ENCODE measurements around the gene ALDH3B2. TPM values are rescaled to one million over a fixed set of nuclear protein-coding genes. Genes with fewer than 3 reads are reported as not detected.
"Not testable (repeated sequence)": the region's sequence is repeated elsewhere in the genome, so short reads cannot be mapped to it uniquely, and the experiment has no call there.

Gene ALDH3B2
- 0.11 TPM for polyA plus RNA-seq (2013, experiment 1 of 2)
- polyA plus RNA-seq (2013, experiment 2 of 2) = 0.15 TPM

GRCh38 chr11:67674442-67674871, at the start of gene ALDH3B2:
TSS of gene ALDH3B2 (minus strand) at chr11:67674623. CDS start at chr11:67666935, 7,688 bp downstream.
- peak; percentile 72 for DNase-seq
- Histone ChIP-seq H3K27me3 (ENCODE audit: insufficient read depth, low read length, poor library complexity) (no peaks in the 10 kb centered on the region), H2AK5ac (ENCODE audit: low read length) (no peak within 1 kb of the TSS), H2BK5ac (ENCODE audit: low read length) (no peak within 1 kb of the TSS), H3K27ac (ENCODE audit: low read depth, low read length) (no peak within 1 kb of the TSS), H2BK15ac (replicated peaks; ENCODE audit: low read depth) (no peak within 1 kb of the TSS), H4K8ac (ENCODE audit: low read depth, low read length) (no peak within 1 kb of the TSS), H3K4ac (ENCODE audit: low read depth, low read length) (no peak within 1 kb of the TSS), H3K56ac (ENCODE audit: low read length) (peak within 1 kb of the TSS; percentile 30), H3K4me2 (ENCODE audit: low read length) (no peak within 1 kb of the TSS), H3K79me1 (ENCODE audit: low read length) (no peaks in the 10 kb centered on the region), H3K4me1 (ENCODE audit: control insufficient read depth, low read depth, low read length) (no peaks in the 10 kb centered on the region), H2BK120ac (ENCODE audit: low read depth, low read length) (no peak within 1 kb of the TSS), H3K79me2 (ENCODE audit: control insufficient read depth, insufficient read depth, low read length) (no peaks in the 10 kb centered on the region), H3K18ac (ENCODE audit: low read length) (no peak within 1 kb of the TSS), H3K4me3 (ENCODE audit: low read length) (no peak within 1 kb of the TSS), H4K5ac (ENCODE audit: low read length) (no peak within 1 kb of the TSS), H3K23ac (ENCODE audit: low read length) (no peak within 1 kb of the TSS), H3K36me3 (ENCODE audit: control insufficient read depth, insufficient read depth, low read length) (no peaks in the 10 kb centered on the region), H3K9ac (ENCODE audit: low read length) (no peak within 1 kb of the TSS)
- no CpG with 5 or more reads among the region's 8 CpGs for WGBS (ENCODE audit: extremely low coverage, insufficient coverage, low lambda C conversion rate)

GRCh38 chr11:67723036-67723435, 48.6 kb upstream of the ALDH3B2 start:
- H3K4ac ChIP-seq (ENCODE audit: low read depth, low read length) = not testable (repeated sequence)

GRCh38 chr11:67716226-67716625, 41.8 kb upstream of the ALDH3B2 start:
- not testable (repeated sequence) for H2BK15ac ChIP-seq (replicated peaks; ENCODE audit: low read depth); H3K27ac ChIP-seq (ENCODE audit: low read depth, low read length); H3K4me2 ChIP-seq (ENCODE audit: low read length); H2BK120ac ChIP-seq (ENCODE audit: low read depth, low read length); H4K8ac ChIP-seq (ENCODE audit: low read depth, low read length); H3K4me3 ChIP-seq (ENCODE audit: low read length); H2AK5ac ChIP-seq (ENCODE audit: low read length); H3K23ac ChIP-seq (ENCODE audit: low read length); H4K5ac ChIP-seq (ENCODE audit: low read length); H3K4me1 ChIP-seq (ENCODE audit: control insufficient read depth, low read depth, low read length); H3K36me3 ChIP-seq (ENCODE audit: control insufficient read depth, insufficient read depth, low read length); H3K27me3 ChIP-seq (ENCODE audit: insufficient read depth, low read length, poor library complexity); H3K56ac ChIP-seq (ENCODE audit: low read length); H3K4ac ChIP-seq (ENCODE audit: low read depth, low read length); H3K79me2 ChIP-seq (ENCODE audit: control insufficient read depth, insufficient read depth, low read length); H3K9ac ChIP-seq (ENCODE audit: low read length); H3K18ac ChIP-seq (ENCODE audit: low read length); H3K79me1 ChIP-seq (ENCODE audit: low read length); H2BK5ac ChIP-seq (ENCODE audit: low read length); DNase-seq
- no CpG with 5 or more reads among the region's 7 CpGs for WGBS (ENCODE audit: extremely low coverage, insufficient coverage, low lambda C conversion rate)

More at GRCh38 chr11:67723036-67723435, 48.6 kb upstream of the ALDH3B2 start:
- not testable (repeated sequence) for H3K4me3 ChIP-seq (ENCODE audit: low read length); H4K8ac ChIP-seq (ENCODE audit: low read depth, low read length); H3K4me2 ChIP-seq (ENCODE audit: low read length); H3K36me3 ChIP-seq (ENCODE audit: control insufficient read depth, insufficient read depth, low read length); H3K27me3 ChIP-seq (ENCODE audit: insufficient read depth, low read length, poor library complexity); H3K27ac ChIP-seq (ENCODE audit: low read depth, low read length); H2AK5ac ChIP-seq (ENCODE audit: low read length); H3K4me1 ChIP-seq (ENCODE audit: control insufficient read depth, low read depth, low read length); H3K9ac ChIP-seq (ENCODE audit: low read length); H2BK5ac ChIP-seq (ENCODE audit: low read length); H4K5ac ChIP-seq (ENCODE audit: low read length); H3K23ac ChIP-seq (ENCODE audit: low read length); H3K79me2 ChIP-seq (ENCODE audit: control insufficient read depth, insufficient read depth, low read length); H2BK120ac ChIP-seq (ENCODE audit: low read depth, low read length); DNase-seq; H2BK15ac ChIP-seq (replicated peaks; ENCODE audit: low read depth); H3K56ac ChIP-seq (ENCODE audit: low read length); H3K79me1 ChIP-seq (ENCODE audit: low read length); H3K18ac ChIP-seq (ENCODE audit: low read length)
- WGBS (ENCODE audit: extremely low coverage, insufficient coverage, low lambda C conversion rate) = no CpG with 5 or more reads among the region's 9 CpGs

- not testable (repeated sequence) for H4K5ac ChIP-seq (ENCODE audit: low read length); H3K79me1 ChIP-seq (ENCODE audit: low read length); H4K8ac ChIP-seq (ENCODE audit: low read depth, low read length); DNase-seq; H3K4me3 ChIP-seq (ENCODE audit: low read length); H3K79me2 ChIP-seq (ENCODE audit: control insufficient read depth, insufficient read depth, low read length); H3K9ac ChIP-seq (ENCODE audit: low read length); H2BK120ac ChIP-seq (ENCODE audit: low read depth, low read length); H2BK15ac ChIP-seq (replicated peaks; ENCODE audit: low read depth); H3K4me1 ChIP-seq (ENCODE audit: control insufficient read depth, low read depth, low read length); H3K36me3 ChIP-seq (ENCODE audit: control insufficient read depth, insufficient read depth, low read length); H2AK5ac ChIP-seq (ENCODE audit: low read length); H3K27me3 ChIP-seq (ENCODE audit: insufficient read depth, low read length, poor library complexity); H3K23ac ChIP-seq (ENCODE audit: low read length); H2BK5ac ChIP-seq (ENCODE audit: low read length); H3K4me2 ChIP-seq (ENCODE audit: low read length); H3K27ac ChIP-seq (ENCODE audit: low read depth, low read length); H3K18ac ChIP-seq (ENCODE audit: low read length); H3K56ac ChIP-seq (ENCODE audit: low read length)
- peak overlapping the region; percentile 76 for H3K4ac ChIP-seq (ENCODE audit: low read depth, low read length)
- WGBS (ENCODE audit: extremely low coverage, insufficient coverage, low lambda C conversion rate) = no CpG with 5 or more reads among the region's 17 CpGs
These were observed 41.4 kb upstream of the ALDH3B2 start for GRCh38 chr11:67715801-67716200.

DNA sequence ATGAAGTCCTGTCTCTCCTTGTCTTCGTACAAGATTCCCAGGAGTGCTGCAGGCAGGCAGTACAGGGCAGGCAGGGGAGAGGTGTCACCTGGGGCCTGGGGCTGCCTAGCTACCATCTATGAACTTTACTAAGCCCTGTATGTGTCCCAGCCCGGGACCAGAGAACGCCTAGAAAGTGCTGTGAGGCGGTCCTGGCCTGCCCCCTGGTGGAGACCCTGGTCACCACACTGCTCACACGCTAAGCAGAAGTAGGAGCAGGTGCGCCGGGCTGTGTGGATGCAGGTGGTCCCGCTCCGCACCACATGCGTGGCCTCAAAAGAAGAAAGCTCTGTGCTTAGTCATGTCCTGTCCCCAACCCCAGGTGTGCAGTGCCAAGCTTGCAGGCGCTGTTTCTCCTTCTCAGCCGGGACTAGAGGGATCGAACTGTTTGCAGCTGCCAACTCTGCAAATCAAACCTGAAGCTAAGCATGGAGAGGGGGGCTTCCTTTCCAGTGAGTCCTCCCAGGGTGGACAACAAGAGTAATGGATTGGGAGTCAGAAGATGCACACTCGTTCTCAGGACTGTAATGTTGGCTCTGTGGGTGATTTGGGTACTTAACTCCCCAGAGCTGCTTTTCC, 39.6 kb upstream of the ALDH3B2 start:
- H2AK5ac ChIP-seq (ENCODE audit: low read length); H4K8ac ChIP-seq (ENCODE audit: low read depth, low read length); H3K27ac ChIP-seq (ENCODE audit: low read depth, low read length); H3K18ac ChIP-seq (ENCODE audit: low read length); H3K4me3 ChIP-seq (ENCODE audit: low read length); H3K79me2 ChIP-seq (ENCODE audit: control insufficient read depth, insufficient read depth, low read length); H3K23ac ChIP-seq (ENCODE audit: low read length); H3K79me1 ChIP-seq (ENCODE audit: low read length); H2BK15ac ChIP-seq (replicated peaks; ENCODE audit: low read depth); H3K27me3 ChIP-seq (ENCODE audit: insufficient read depth, low read length, poor library complexity); DNase-seq; H3K4me1 ChIP-seq (ENCODE audit: control insufficient read depth, low read depth, low read length); H2BK5ac ChIP-seq (ENCODE audit: low read length); H3K4me2 ChIP-seq (ENCODE audit: low read length); H3K56ac ChIP-seq (ENCODE audit: low read length); H2BK120ac ChIP-seq (ENCODE audit: low read depth, low read length); H3K4ac ChIP-seq (ENCODE audit: low read depth, low read length); H3K36me3 ChIP-seq (ENCODE audit: control insufficient read depth, insufficient read depth, low read length); H3K9ac ChIP-seq (ENCODE audit: low read length); H4K5ac ChIP-seq (ENCODE audit: low read length): not testable (repeated sequence)
- WGBS (ENCODE audit: extremely low coverage, insufficient coverage, low lambda C conversion rate) = no CpG with 5 or more reads among the region's 14 CpGs

DNA sequence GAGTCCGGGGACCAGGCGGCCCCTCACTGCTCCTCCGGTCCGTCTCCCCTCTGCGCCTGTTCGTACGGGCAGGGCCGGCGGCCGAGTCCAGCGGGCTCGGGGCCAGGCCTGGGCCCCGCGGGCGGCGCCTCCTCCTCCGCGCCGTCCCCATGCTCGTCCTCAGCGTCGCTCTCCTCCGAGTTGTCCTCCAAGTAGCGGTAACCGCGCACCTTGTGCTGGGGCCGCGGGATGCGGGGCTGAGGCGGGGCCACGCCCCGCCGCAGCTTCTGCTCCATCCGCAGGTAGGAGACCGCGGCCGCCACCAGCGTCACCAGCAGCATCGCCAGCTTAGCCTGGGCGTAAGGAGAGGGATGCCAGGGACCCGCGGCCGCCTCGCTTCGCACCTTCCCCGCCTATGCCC, 37.3 kb upstream of the ALDH3B2 start:
- Histone ChIP-seq H3K18ac (ENCODE audit: low read length) (peak overlapping the region; percentile 92), H3K56ac (ENCODE audit: low read length) (peak overlapping the region; percentile 44), H3K4me2 (ENCODE audit: low read length) (peak overlapping the region; percentile 3), H3K9ac (ENCODE audit: low read length) (peak overlapping the region; percentile 35)
- H2BK120ac ChIP-seq (ENCODE audit: low read depth, low read length); H4K5ac ChIP-seq (ENCODE audit: low read length); H4K8ac ChIP-seq (ENCODE audit: low read depth, low read length); H3K79me2 ChIP-seq (ENCODE audit: control insufficient read depth, insufficient read depth, low read length); H3K27me3 ChIP-seq (ENCODE audit: insufficient read depth, low read length, poor library complexity); H3K79me1 ChIP-seq (ENCODE audit: low read length); H2BK15ac ChIP-seq (replicated peaks; ENCODE audit: low read depth); H3K36me3 ChIP-seq (ENCODE audit: control insufficient read depth, insufficient read depth, low read length); H2AK5ac ChIP-seq (ENCODE audit: low read length); H3K4me1 ChIP-seq (ENCODE audit: control insufficient read depth, low read depth, low read length); H3K4me3 ChIP-seq (ENCODE audit: low read length); H3K4ac ChIP-seq (ENCODE audit: low read depth, low read length); H3K27ac ChIP-seq (ENCODE audit: low read depth, low read length); H3K23ac ChIP-seq (ENCODE audit: low read length); H2BK5ac ChIP-seq (ENCODE audit: low read length): not testable (repeated sequence)
- DNase-seq = peak; percentile 23
- WGBS (ENCODE audit: extremely low coverage, insufficient coverage, low lambda C conversion rate) = no CpG with 5 or more reads among the region's 46 CpGs
